Measurements from ENCODE around the gene TNP2. TPM values are rescaled to one million over a fixed set of nuclear protein-coding genes. Genes with fewer than 3 reads are reported as not detected.
A peak's percentile ranks its signal among the peaks of the same experiment; 100 is the strongest.

TNP2 gene
- total and polyA plus RNA-seq, 9 of the 15 experiments (the other 6 are each of a cell fraction or from before 2014, with no cell fraction given), result not detected

DNA sequence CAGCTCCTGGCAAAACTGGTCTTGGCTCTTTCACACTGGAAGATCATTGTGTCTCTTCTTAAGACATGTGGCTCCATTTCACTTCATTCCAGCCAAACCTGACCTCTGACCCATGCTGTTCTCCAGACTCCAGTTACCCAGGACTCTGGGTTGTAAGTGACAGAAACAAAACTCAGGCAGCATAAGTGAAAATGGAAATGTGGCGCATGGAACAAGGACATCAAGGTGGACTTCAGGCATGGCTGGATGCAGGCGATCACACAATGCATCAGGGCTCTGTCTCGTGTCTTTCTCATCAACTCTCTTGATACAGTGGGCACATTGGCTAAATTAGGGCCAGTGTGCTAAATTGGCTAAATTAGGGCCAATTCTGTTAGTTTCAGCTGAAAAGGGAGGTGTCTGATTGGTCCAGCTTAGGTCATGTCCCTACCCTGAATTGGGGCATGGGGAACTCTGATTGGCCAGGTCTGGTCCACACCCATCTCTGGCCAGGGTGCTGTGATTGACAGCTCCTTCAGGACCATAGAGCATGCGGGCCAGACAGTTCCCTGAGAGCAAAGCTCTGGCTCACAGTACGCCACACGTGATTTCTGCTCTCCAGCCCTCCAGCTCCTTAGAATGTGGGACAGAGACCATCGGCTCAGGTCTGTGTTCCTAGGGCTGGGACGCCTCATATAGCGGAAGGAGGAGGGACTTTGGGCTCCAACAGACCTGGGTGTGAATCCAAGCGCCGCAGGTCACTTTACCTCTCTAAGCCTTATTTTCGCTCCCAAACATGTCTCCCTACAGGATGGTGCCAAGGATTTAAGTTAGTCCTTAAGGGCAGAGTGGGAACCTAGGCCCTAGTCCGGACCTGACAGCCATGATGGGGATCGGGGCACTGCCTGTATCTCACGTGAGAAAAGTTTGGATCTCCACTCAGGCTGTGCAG, 30.6 kb downstream of the TNP2 start:
- Histone ChIP-seq H3K27ac (ENCODE audit: extremely low read depth, low read depth, low read length) (peak overlapping the region; percentile 72), H4K20me1 (replicated peaks; ENCODE audit: control insufficient read depth, insufficient read depth, low read length) (no peaks in the 10 kb centered on the region; the same call in 1 of the 2 replicates), H3K36me3 (ENCODE audit: control insufficient read depth, insufficient read depth, low read length) (no peaks in the 10 kb centered on the region), H3K9ac (ENCODE audit: insufficient read depth in 1 of 2, low read depth in 2 of 2, low read length in 2 of 2) (peak overlapping the region; percentile 62 to 72; a peak in 3 of 4 replicates), H3K4me3 (peak overlapping the region; percentile 35), H3K79me2 (ENCODE audit: control insufficient read depth, insufficient read depth, low read length) (peaks cover 14% of the 10 kb centered on the region; the same call in 2 of the 3 replicates), H3K9me1 (ENCODE audit: control insufficient read depth, insufficient read depth, low read length) (no peaks in the 10 kb centered on the region), H3K27me3 (ENCODE audit: control insufficient read depth in 2 of 2, insufficient read depth in 2 of 2, low read length in 2 of 2) (no peaks in the 10 kb centered on the region), H3K9me3 (replicated peaks; ENCODE audit: control insufficient read depth, insufficient read depth, low read depth, low read length) (no peaks in the 10 kb centered on the region), H3K4me1 (replicated peaks in 1 of 2; ENCODE audit: control insufficient read depth in 2 of 2, insufficient read depth in 2 of 2, low read length in 2 of 2) (peaks cover 45 to 54% of the 10 kb centered on the region in 2 experiments), H3K4me2 (ENCODE audit: insufficient read depth, low read length) (peak overlapping the region; percentile 87), H2AFZ (ENCODE audit: low read depth, low read length) (peak overlapping the region; percentile 99)
- FAIRE-seq (peak; percentile 98), ATAC-seq (peak; percentile 99), DNase-seq (ENCODE audit: extremely low read depth in 1 of 4, low spot score in 3 of 4) (peak; percentile 95 to 100 (median 99))
- WGBS (ENCODE audit: insufficient coverage, low coverage, missing lambda C conversion rate), result 25% methylated on average over 15 of the region's 15 CpGs
- POLR2A ChIA-PET, result interaction anchor here (0.6 to 1.7 kb wide), 5 partner anchors 9 to 84 kb away, joined by 3 to 13 read pairs (median 5); no protein-coding TSS in a partner anchor
- in situ Hi-C loops (cut with MboI) (no loop called here), intact Hi-C loops (cut with micrococcal nuclease) (loop anchor here (2.0 kb wide), 1 partner anchor 134 kb away; no protein-coding TSS in a partner anchor)
- CTCF ChIA-PET (ENCODE audit: low intra/inter-chr PET ratio), result interaction anchor here (1.5 kb wide), 1 partner anchor 267 kb away, joined by 4 read pairs; no protein-coding TSS in a partner anchor
- BruUV-seq (replicated peaks), result TSS peak; percentile 66
- TF ChIP-seq PPARD (CRISPR knock-in tag; IDR thresholded peaks at IDR 0.05), result no peak
- no peak for TF ChIP-seq FOXM1 (IDR thresholded peaks at IDR 0.05; ENCODE audit: low read depth)
- TF ChIP-seq FOXM1 (CRISPR knock-in tag; IDR thresholded peaks at IDR 0.05; ENCODE audit: low read depth), result no peak
- TF ChIP-seq, protein P1, sequence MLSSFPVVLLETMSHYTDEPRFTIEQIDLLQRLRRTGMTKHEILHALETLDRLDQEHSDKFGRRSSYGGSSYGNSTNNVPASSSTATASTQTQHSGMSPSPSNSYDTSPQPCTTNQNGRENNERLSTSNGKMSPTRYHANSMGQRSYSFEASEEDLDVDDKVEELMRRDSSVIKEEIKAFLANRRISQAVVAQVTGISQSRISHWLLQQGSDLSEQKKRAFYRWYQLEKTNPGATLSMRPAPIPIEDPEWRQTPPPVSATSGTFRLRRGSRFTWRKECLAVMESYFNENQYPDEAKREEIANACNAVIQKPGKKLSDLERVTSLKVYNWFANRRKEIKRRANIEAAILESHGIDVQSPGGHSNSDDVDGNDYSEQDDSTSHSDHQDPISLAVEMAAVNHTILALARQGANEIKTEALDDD (IDR thresholded peaks at IDR 0.05), result no peak
- TF ChIP-seq, protein P2, sequence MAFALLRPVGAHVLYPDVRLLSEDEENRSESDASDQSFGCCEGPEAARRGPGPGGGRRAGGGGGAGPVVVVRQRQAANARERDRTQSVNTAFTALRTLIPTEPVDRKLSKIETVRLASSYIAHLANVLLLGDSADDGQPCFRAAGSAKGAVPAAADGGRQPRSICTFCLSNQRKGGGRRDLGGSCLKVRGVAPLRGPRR (CRISPR knock-in tag; IDR thresholded peaks at IDR 0.05), result no peak
- no peak; the same call in 1 of the 2 replicates for TF ChIP-seq RB1 (IDR thresholded peaks at IDR 0.05; ENCODE audit: low read depth)
- TF ChIP-seq BDP1 (IDR thresholded peaks at IDR 0.05; ENCODE audit: insufficient read depth, insufficient read length), result no peak
- no peak for TF ChIP-seq CCAR2 (IDR thresholded peaks at IDR 0.05; ENCODE audit: low read depth, low read length)
- no peak for TF ChIP-seq PHTF2 (CRISPR knock-in tag; IDR thresholded peaks at IDR 0.05)
- TF ChIP-seq RBFOX2 (IDR thresholded peaks at IDR 0.05; ENCODE audit: low read depth, low read length), result peak; percentile 45; the same call in 1 of the 2 replicates
- TF ChIP-seq, protein P3, sequence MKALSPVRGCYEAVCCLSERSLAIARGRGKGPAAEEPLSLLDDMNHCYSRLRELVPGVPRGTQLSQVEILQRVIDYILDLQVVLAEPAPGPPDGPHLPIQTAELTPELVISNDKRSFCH (CRISPR knock-in tag; IDR thresholded peaks at IDR 0.05), result no peak
- TF ChIP-seq, protein P3 (tag; IDR thresholded peaks at IDR 0.05), result no peak
- TF ChIP-seq MEIS2 (IDR thresholded peaks at IDR 0.05; ENCODE audit: partially characterized antibody), result peak; percentile 93
- TF ChIP-seq MED1 (CRISPR knock-in tag; IDR thresholded peaks at IDR 0.05; ENCODE audit: borderline replicate concordance), result no peak
- peak; percentile 60; the same call in 1 of the 2 replicates for TF ChIP-seq PHF8 (IDR thresholded peaks at IDR 0.05; ENCODE audit: borderline replicate concordance, low read length)
- TF ChIP-seq MXI1 (IDR thresholded peaks at IDR 0.05; ENCODE audit: low read depth, low read length), result peak; percentile 49; the same call in 1 of the 2 replicates
- TF ChIP-seq KAT8 (IDR thresholded peaks at IDR 0.05; ENCODE audit: low read depth), result no peak
- TF ChIP-seq, protein P4, sequence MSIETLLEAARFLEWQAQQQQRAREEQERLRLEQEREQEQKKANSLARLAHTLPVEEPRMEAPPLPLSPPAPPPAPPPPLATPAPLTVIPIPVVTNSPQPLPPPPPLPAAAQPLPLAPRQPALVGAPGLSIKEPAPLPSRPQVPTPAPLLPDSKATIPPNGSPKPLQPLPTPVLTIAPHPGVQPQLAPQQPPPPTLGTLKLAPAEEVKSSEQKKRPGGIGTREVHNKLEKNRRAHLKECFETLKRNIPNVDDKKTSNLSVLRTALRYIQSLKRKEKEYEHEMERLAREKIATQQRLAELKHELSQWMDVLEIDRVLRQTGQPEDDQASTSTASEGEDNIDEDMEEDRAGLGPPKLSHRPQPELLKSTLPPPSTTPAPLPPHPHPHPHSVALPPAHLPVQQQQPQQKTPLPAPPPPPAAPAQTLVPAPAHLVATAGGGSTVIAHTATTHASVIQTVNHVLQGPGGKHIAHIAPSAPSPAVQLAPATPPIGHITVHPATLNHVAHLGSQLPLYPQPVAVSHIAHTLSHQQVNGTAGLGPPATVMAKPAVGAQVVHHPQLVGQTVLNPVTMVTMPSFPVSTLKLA (conservative IDR thresholded peaks at IDR 0.05), result peak; percentile 70 to 83

All from K562 (cell line).